ENCODE measurements around the gene MAML1.
"Not testable (repeated sequence)": the region's sequence is repeated elsewhere in the genome, so short reads cannot be mapped to it uniquely, and the experiment has no call there.

Gene MAML1

GRCh38 chr5:179732412-179732917 is at the start of gene MAML1:
Gene MAML1 (plus strand): TSS chr5:179732822. CDS start chr5:179733113, 291 bp downstream.
- peak; percentile 99 to 100 for DNase-seq

GRCh38 chr5:179689212-179689611 is 43.4 kb upstream of the MAML1 start:
- not testable (repeated sequence) for DNase-seq

GRCh38 chr5:179694561-179694960 is 38.1 kb upstream of the MAML1 start:
- no peak for DNase-seq

GRCh38 chr5:179696603-179697002 is 36.0 kb upstream of the MAML1 start:
- DNase-seq: no peak

- DNase-seq: no peak
Observed at GRCh38 chr5:179697108-179697507, 35.5 kb upstream of the MAML1 start.

- DNase-seq: not testable (repeated sequence)
Observed at GRCh38 chr5:179697543-179697942, 35.1 kb upstream of the MAML1 start.

- peak; percentile 99 for DNase-seq
Observed at GRCh38 chr5:179697993-179698934, 34.4 kb upstream of the MAML1 start.

- DNase-seq: no peak
Observed at GRCh38 chr5:179698935-179699615, 33.5 kb upstream of the MAML1 start, which contains the start of gene CANX. Gene CANX (plus strand): TSS chr5:179698967. CDS start chr5:179705682, 6,715 bp downstream.

GRCh38 chr5:179699616-179700237 is 32.9 kb upstream of the MAML1 start:
- DNase-seq: peak in 1 of 2 experiments; percentile 37

- no peak for DNase-seq
Observed at GRCh38 chr5:179700401-179700918, 32.2 kb upstream of the MAML1 start.

GRCh38 chr5:179716286-179716685 is 16.3 kb upstream of the MAML1 start:
- DNase-seq: no peak

- no peak for DNase-seq
Observed at GRCh38 chr5:179720222-179720621, 12.4 kb upstream of the MAML1 start.

GRCh38 chr5:179724163-179724562 is 8.5 kb upstream of the MAML1 start:
- DNase-seq: no peak

GRCh38 chr5:179727106-179727505 is 5.5 kb upstream of the MAML1 start:
- no peak for DNase-seq

- DNase-seq: no peak
Observed at GRCh38 chr5:179729303-179729702, 3.3 kb upstream of the MAML1 start.

- no peak for DNase-seq
Observed at GRCh38 chr5:179729727-179730126, 2.9 kb upstream of the MAML1 start.

GRCh38 chr5:179730356-179730755 is 2.3 kb upstream of the MAML1 start:
- no peak for DNase-seq

GRCh38 chr5:179730852-179731251 is 1.8 kb upstream of the MAML1 start:
- no peak for DNase-seq

GRCh38 chr5:179731791-179732411 is 721 bp upstream of the MAML1 start:
- DNase-seq: no peak

GRCh38 chr5:179732918-179733771 is 523 bp downstream of the MAML1 start:
- DNase-seq: peak; percentile 5 to 43

GRCh38 chr5:179733772-179734126 is 1.1 kb downstream of the MAML1 start:
- DNase-seq: no peak
